Fibroblast of skin of abdomen (primary cell): Measurements from ENCODE around the gene OR6C75. TPM values are rescaled to one million over a fixed set of nuclear protein-coding genes. Genes with fewer than 3 reads are reported as not detected.
"Not testable (repeated sequence)": the region's sequence is repeated elsewhere in the genome, so short reads cannot be mapped to it uniquely, and the experiment has no call there.

Experiments
- DNase-seq: peaks from one replicate; pipeline ENCODE4 v3.0.0-alpha.2; 2013
- polyA plus RNA-seq, 2 experiments: library from polyadenylated mRNA; unstranded; fragments of 120-200 nt; gene quantifications; one replicate each; pipeline ENCODE4 v1.2.1, GENCODE V29; 2013; ENCODE audit not compliant: insufficient read length in 2 of 2

The OR6C75 gene
- not detected for polyA plus RNA-seq (2013, experiment 1 of 2; ENCODE audit: insufficient read length)
- not detected for polyA plus RNA-seq (2013, experiment 2 of 2; ENCODE audit: insufficient read length)

DNA sequence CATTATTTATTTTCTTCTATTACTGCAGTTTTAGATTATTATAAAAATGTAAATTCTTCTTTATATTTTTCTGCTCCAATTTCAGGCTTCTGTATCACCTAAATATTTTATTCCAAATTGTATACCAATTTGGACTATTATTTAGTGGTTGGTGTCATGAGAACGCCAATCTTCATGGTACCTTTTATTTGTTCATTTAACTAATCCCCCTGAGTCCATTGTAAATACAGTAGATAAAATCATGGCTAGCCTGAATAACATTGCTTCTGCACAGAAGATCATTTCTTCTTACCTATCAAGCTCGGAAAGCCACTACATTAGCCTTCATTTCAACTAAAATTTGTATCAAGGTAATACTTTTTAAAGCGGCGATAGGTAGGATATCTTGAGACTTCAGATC is at the start of gene OR6C75:
Gene OR6C75 (plus strand): TSS at position 301 of the 400 bp plus-strand sequence. CDS start 2,136 bp downstream, outside the sequence.
- no peak for DNase-seq

DNA sequence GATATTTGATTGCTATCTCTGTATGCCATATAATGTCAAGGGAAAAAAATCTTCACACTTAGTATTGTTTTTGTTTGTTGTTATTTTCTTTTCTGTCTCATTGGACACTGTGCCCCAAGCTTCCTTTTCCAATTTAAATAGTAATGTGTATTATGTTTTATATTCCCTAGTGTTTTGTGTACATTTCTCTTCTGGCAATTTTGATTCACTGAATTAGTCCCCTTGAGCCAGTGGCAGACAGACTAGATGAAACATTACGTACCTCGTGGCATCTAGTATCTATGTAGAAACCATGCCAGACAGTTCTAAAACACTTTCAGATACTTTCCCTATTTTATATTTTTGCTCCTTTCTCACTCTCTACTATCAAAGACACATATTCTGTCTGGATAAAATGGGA is 48.7 kb upstream of the OR6C75 start, which contains the start of gene OR6C1:
Gene OR6C1 (plus strand): TSS at position 301 of the 400 bp plus-strand sequence. CDS start 6,257 bp downstream, outside the sequence.
- no peak for DNase-seq

DNA sequence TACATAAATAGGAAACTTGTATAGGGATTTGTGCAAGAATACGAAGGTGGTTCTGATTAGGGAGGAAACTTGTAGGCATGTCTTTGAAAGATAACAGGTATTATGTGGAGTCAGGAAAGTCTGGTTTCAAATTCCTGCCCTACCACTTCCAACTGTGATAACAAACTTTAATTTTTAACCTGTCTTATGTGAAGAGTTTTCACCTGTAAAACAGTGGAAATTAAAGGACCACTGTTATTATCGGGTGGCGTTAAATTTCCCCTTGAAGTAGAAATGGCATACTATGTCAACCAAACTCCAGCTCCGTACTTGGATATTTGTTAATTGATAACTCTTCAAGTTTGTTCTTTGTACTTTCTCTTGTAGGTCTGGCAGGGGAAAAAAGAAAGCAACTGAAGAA is 42.6 kb upstream of the OR6C75 start:
- DNase-seq = no peak

DNA sequence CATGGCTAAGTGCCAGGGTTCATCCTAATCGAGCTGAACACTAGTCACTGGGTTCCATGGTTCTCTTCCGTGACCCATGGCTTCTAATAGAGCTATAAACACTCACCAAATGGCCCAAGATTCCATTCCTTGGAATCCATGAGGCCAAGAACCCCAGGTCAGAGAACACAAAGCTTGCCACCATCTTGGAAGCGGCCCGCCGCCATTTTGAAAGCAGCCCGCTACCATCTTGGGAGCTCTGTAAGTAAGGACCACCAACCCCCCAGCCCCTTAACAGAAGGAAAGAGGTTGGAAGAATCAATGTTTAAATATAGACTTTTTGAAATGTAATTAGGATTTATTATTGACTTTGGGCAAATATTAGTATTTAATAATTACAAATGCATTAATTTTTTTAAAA is 37.0 kb upstream of the OR6C75 start:
- not testable (repeated sequence) for DNase-seq

DNA sequence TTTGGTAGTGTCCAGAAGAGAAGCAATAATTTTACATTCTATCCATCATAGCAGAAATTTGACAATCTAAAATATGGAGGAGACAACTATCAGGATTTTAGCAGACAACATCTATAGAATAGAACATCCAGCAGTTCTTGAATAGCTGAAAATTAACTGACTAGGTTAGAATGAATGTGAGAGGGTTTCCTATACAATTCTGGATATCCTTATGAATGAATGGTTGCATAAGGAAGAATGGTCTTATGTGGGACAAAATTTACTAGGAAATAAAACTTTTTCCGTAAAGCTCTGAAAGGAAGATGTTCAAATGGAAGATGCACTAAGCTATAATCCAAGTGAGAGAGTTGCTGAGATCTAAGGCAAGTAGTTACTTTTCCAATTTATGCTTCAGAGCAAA is 32.3 kb upstream of the OR6C75 start, which contains the start of gene OR6C3:
Gene OR6C3 (plus strand): TSS at position 301 of the 400 bp plus-strand sequence. CDS start 955 bp downstream, outside the sequence.
- DNase-seq = no peak

DNA sequence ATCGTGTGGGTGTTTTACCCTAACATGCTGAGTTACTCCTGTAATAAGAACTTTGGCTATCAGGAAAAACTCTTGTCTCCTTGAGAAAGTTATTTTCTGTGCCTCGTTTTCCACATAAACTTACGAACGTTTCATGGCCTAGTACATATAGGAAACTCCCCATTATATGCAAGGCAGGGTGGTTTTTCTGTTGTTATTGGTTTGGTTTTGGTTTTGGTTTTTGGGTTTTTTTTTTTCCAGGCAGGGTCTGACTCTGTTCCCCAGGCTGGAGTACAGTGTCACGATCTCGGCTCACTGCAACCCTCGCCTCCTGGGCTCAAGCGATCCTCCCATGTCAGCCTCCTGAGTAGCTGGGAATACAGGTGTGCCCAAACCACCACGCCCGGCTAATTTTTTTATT is 26.8 kb upstream of the OR6C75 start:
- DNase-seq = no peak

DNA sequence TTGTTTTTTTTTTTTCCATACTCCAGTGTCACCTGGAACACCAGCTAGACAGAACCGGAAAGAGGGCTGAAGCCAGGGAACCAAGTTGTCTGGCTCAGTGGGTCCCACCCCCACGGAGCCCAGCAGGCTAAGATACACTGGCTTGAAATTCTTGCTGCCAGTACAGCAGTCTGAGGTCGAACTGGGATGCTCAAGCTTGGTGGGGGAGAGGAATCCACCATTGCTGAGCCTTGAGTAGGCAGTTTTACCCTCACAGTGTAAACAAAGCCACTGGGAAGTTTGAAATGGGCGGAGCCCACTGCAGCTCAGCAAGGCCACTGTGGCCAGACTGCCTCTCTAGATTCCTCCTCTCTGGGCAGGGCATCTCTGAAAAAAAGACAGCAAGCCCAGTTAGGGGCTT is 7.4 kb upstream of the OR6C75 start:
- not testable (repeated sequence) for DNase-seq

DNA sequence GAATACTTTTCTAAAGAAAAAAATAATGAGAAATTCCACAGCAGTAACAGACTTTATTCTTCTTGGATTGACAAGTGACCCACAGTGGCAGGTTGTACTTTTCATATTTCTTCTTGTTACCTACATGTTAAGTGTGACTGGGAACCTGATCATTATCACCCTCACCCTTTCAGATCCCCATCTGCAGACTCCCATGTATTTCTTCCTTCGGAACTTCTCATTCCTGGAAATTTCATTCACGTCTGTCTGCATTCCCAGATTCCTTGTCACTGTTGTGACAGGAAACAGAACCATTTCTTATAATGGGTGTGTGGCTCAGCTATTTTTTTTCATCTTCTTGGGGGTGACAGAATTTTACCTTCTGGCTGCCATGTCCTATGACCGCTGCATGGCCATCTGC is 2.3 kb downstream of the OR6C75 start:
- no peak for DNase-seq

DNA sequence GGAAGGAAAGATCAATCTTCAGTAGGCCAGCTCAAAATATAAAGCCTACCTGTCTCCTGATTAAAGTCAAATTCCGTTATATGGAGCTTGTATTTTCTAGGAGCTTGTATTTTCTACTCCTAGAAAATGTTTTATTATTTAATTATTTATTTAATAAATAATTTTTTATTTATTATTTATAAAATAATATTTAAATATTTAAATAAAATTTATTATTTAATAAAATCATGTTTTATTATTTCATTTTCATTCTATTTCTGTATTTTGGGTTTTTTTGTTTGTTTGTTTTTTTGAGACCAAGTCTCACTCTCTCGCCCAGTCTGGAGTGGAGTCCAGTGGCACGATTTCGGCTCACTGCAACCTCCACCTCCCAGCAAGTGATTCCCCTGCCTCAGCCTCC is 9.7 kb downstream of the OR6C75 start:
- no peak for DNase-seq

DNA sequence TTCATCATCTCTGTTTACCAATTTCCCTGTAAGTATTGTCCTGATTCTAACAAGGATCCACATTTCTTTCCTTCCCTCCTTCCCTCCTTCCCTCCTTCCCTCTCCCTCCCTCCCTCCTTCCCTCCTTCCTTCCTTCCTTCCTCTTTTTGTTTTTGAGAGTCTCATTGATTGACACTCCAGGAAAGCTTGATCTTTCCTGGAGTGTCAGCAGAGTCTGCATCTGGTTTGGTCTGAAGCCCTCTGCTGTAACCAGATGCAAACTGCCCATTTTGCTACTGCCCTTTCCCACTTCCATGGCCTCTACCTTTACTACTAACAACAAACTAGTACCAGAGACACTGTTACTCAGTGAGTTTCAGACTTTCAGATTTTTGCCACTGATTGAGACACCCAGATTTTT is 23.1 kb downstream of the OR6C75 start:
- DNase-seq = no peak

DNA sequence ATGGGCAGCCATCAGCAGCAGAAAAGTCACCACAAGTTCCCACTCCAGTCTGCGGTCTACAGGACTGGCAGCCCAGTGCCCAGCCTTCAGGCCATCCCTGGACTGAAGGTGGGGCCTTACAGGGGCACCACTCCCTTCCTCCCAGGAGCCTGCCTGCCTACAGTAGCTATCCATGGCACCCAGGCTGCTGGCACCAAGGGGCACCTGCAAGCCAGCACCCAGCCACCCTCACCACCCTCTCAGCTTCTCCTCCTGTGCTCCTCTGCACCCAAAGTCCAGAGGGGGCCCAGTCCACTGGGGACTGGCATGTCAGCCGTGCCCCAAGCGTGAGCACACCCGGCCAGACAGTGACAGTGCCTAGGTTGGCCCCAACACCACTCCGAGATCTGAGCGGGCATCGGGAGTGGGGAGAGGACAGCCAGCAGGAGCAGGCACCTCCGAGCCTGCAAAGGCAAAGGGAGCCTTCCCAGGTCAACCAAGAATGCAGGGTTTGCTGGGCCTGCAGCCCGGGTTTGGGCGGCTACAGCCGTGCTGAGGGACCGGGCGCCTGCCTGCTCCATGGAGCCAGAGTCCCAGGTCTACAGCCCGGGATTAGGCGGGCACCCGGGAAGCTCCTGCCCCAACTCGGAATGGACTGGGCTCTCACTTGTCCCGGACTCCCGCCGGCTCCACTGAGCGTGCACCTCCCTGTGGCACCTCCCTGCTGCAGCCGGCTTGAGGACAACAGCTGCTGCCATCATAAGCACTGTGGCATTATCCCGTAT is 29.4 kb downstream of the OR6C75 start:
- DNase-seq = no peak

DNA sequence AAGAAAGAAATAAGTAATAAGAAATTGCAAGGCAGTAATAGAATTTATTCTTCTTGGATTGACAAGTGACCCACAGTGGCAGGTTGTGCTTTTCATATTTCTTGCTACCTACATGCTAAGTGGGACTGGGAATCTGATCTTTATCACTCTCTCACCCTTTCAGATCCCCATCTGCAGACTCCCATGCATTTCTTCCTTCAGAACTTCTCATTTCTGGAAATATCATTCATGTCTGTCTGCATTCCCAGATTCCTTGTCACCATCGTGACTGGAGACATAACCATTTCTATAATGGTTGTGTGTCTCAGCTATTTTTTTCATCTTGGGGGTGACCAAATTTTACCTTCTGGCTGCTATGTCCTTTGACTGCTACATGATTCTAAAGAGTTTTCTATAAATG is 33.6 kb downstream of the OR6C75 start:
- DNase-seq = no peak

DNA sequence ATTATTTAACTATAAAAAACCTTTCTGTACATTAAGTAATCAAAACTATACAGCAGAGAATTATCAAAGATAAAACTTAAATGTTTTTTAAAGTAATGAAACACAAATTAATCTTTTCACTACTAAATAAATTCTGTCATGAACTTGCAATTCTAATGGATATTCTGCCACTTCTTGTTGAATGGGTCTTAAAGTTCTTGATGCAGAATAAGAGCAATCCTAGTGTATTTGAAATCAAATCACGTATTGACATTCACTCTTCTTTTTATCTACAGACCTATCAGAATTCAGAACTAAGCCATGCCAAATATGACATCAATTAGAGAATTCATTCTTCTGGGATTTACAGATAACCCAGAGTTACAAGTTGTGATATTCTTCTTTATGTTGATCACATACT is 37.5 kb downstream of the OR6C75 start, which contains the start of gene OR6C65:
Gene OR6C65 (plus strand): TSS at position 301 of the 400 bp plus-strand sequence. CDS start 0 bp downstream, at position 301.
- DNase-seq = no peak

DNA sequence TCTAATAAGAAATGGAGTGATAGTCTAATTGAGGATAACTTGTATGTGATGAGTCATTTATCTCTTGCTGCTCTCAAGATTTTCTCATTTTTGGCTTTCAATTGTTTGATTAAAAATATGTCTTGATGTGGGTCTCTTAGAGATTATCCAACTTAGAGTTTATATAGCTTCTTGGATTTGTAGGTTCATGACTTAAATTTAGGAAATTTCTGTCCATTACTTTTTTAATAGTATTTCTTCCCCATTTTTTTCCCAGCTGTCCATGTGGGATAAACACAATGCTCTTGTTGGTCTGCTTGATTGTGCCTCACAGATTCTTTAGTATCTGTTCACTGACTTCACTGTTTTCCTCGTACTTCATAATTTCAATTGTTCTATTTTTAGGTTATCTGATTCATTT is 45.1 kb downstream of the OR6C75 start:
- no peak for DNase-seq

DNA sequence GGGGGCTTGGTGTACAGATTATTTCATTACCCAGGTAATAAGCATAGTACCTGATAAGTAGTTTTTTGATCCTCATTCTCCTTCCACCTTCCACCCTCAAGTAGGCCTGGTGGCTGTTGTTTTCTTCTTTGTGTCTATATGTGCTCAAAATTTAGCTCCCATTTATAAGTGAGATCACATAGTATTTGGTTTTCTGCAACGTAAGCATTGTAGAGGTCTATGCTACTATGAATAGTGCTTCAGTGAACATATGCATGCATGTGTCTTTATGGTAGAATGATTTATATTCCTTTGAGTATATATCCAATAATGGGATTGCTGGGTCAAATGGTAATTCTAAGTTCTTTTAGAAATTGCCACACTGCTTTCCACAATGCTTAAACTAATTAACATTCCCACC is 46.4 kb downstream of the OR6C75 start:
- not testable (repeated sequence) for DNase-seq

DNA sequence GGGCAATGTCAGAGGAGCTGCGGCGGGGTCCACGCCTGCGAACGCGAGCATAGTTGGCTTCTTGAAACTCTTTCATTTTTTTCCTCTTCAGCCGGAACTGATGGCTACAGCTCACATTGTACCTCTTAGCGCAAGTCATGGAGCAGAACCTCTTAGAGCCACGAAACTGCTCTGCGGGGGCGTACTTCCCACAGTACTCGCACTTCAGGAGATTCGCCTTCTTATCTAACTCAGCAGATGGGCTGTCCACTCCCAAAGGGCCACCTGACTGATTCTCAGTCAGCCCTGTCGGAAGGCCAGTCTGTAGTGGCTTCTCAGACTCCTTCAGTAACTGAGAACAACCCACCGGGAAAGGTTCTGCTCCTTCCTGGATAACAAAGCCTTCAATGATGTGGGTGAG is 49.4 kb downstream of the OR6C75 start:
- DNase-seq = not testable (repeated sequence)

DNA sequence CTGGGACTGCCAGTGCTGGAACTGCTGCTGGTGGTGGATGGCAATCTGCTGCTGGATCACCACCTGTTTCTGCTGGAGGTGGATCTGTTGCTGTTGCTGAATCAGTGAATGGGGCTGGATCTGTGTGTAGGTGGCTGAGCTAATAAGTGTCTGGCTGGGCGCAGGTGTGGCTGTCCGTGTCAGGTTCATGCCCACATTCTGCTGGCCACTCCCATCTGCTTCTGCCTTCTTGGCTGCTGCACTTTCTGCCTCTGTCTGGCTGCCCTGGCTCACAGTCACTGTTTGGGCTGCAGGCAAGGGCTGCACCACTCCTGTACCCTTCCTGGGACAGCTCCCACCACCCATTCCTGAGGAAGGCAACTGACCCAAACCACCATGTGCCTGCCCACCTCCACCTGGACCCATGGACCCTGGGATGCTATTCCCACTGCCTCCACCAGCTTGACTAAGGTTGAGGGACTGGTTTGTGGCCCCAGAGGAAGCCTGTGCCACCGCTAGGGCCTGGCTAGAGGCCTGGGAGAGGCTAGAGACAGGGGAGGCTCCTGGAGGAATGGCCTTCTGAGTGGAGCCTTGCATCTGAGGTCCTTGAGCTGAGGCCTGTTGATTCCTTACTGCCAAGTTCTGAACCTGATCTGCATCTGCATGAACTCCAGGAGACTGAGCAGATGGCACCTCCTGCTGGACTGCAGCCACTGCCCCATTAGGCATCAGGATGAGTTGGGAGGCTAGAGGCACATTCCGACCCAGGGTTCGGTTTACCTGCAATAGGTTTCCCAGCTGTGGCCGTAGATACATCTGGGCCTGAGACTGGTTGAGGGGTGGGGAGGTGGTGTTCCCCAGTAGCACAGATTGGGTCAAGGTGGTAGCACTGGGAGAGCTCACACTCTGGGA is 51.0 kb downstream of the OR6C75 start:
- DNase-seq = not testable (repeated sequence)

DNA sequence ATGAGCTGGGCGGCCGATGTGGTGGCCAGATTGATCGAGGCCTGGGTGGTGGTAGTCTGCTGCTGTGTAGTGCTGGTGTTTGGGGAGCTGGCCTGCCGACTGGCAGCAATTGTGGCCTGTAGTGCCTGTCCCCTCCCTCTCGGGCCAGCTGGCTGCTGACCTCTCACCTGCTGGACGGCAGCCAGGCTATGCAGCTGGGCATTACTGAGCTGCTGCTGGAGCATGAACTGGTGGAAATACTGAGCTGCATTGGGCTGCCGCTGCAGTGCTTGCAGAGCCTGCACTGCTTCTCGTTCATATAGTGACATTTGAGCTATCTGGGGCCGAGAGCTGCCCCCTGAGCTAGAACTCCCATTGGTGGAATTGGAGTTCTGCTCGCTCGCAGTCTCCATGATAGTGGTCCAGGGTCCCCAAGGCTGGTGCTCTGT is 51.6 kb downstream of the OR6C75 start:
- not testable (repeated sequence) for DNase-seq

DNA sequence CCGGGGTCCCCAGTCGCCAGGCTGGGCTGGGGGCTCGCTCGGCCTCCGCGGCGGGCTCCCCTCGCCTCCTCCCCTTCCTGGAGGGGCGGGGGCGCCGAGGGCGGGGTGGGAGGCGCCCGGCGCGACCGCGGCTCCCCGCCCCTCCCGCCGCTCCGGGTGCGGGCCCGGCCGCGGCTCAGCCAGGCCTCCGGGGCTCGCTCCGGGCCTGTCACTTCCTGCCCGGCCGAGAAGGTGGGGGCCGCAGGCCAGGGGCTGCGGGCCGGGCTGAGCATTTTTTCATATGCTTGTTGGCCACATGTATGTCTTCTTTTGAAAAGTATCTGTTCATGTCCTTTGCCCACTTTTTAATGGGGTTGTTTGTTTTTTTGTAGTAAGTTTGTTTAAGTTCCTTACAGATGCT is 52.1 kb downstream of the OR6C75 start:
- not testable (repeated sequence) for DNase-seq

DNA sequence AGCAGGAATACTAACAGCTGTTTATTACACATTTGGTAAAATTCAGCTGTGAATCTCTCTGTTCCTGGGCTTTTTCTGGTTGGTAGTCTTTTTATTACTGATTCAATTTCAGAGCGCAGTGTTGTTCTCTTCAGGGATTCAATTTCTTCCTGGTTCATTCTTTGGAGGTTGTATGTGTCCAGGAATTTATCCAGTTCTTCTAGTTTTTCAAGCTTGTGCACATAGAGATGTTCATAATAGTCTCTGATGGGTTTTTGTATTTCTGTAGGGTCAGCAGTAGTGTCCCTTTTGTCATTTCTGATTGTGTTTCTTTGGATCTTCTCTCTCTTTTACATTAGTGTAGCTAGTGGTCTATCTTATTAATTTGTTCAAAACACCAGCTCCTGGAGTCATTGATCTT is 54.2 kb downstream of the OR6C75 start:
- DNase-seq = no peak
